PC-3 (cell line): Measurements from ENCODE around the gene ARL17A.
"Not testable (repeated sequence)": the region's sequence is repeated elsewhere in the genome, so short reads cannot be mapped to it uniquely, and the experiment has no call there.

Experiments used
- CTCF ChIP-seq: fragments of 300-600 bp; sonication (generic); conservative IDR thresholded peaks from 2 replicates; pipeline ENCODE4 v1.5.1; 2017; ENCODE audit warnings: antibody characterized with exemption, low read depth, mild to moderate bottlenecking, low read length
- EZH2phosphoT487 ChIP-seq: fragments of 300-600 bp; sonication (generic); IDR thresholded peaks from 2 replicates; pipeline ENCODE4 v1.6.1; 2018; ENCODE audit warnings: mild to moderate bottlenecking, antibody characterized with exemption, low read length, borderline replicate concordance

GRCh38 chr17:46566284-46566683 lies 13.2 kb downstream of the ARL17A start:
- TF ChIP-seq CTCF, EZH2phosphoT487: not testable (repeated sequence)
